NOMO-1 treated with DMSO at 0.1 percent for 48 hours (cell line): ENCODE measurements around the gene LIN28B.

ENCODE experiments used
- DNase-seq: peaks from one replicate; lab custom pipeline; 2025; ENCODE audit not compliant: unreplicated experiment; lab: John Stamatoyannopoulos, UW

LIN28B gene

DNA sequence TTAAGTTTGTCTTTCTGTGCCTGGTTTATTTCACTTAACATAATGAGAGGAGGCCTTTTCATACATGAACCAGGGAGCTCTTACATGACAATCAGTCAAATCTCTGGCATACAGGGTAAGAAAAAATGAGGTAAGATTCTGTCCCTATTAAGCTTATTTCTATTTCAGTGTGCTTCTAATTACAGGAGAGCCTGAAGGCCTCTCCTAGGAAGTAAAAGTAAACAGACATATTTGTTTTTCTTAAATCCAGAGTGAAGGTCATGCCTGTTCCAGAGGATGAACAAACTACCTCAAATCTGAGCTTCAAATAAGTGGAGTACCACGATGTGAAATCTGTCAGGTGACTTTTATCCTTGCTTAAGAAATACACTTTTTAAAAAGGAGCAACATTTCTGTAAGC is 150.3 kb downstream of the LIN28B start:
- DNase-seq = no peak

DNA sequence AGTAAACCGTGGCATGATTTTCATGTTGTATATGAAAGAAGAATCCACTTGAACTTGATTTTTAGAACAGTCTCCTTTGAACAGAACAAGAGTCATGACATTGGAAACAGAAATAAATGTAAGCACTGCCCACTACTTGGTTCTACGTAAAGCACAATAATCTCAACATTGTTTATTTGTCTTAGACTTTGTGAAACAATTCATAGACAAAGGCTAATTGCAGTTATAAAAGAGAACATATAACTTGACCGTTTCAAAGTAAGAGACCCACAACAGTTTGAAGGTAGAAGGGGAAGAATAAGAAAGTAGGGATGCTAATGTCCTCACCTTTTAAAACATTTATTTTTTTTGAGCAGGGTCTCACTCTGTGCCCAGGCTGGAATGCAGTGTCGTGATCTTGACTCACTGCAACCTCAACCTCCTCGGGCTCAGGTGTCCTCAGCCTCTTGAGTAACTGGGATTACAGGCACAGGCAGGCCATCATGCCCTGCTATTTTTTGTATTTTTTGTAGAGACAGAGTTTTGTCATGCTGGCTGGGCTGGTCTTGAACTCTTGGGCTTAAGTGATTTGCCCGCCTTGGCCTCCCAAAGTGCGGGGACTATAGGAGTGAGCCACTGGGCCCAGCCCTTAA is 151.8 kb downstream of the LIN28B start:
- DNase-seq = no peak

DNA sequence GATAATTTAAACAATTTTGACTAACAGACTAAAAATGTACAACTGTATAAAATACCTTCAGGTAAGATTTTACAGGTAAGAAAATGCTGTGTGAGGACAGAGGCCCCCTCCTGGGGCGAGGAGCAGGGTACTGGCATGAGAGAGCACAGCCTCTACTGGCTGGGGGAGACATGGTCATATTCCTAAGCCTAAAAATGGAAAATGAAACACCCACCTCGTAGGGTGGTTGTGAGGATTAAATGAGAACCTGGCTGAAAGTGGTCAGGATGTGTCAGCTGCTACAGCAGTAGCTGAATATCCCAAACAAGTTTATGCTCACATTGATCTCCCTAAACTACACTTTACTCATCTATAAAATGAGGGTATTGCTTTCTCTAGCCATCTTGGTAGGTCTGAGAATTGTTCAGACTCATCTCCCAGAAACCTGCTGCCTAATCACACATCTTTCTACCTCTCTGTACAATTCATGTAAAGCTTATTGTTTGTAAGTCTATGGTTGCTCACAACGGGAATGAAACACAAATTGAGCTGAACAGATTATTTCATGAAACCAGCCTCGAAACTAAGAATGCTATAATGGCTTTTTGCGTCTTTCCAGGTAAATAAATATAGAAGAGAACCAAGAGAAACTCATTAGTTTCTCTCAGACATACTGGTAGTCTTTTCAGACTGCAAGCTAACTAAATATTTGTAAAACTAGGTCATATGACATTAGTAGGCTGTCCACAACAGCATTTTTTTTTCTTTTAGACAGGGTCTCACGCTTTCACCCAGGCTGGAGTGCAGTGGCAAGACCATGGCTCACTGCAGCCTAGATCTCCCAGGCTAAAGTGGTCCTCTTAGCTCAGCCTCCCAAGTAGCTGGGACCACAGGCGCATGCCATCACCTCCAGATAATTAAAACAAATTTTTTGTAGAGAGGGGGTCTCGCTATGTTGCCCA is 153.3 kb downstream of the LIN28B start:
- DNase-seq = no peak

DNA sequence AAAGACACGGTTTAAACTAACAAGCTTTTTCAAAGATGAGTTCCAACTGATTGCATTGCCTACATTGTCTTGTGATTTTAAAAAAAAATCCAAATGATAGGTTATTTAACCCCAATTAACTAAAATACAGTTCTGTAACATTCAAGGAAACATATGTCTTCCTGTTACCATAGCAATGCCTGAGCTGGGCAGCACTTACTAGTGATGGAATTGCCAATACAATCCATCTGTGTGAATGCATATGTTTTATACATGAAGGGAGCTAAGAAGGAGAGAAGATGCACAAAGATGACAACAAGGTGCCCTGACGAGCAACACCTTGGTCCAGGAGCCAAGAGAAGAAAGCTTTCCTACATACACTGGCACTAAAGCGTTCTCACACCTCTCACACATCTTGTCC is 154.2 kb downstream of the LIN28B start:
- no peak for DNase-seq

DNA sequence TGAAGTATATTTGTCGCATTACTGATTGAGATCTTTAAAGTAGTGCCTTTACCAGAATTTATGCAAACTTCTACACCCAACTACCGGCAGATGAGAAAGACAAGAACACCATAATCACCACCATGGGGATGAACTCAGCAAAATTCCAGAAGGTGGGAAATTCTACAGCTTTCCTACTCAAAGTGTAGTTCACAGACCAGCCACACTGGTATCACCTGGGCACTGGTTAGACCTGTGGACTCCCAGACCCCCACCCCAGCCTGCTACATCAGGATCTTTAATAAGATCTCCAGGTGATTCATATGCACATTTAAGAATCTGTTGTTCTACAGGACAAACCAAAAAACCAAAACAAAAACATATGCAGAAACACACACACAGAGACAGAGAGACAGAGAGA is 155.0 kb downstream of the LIN28B start:
- no peak for DNase-seq

DNA sequence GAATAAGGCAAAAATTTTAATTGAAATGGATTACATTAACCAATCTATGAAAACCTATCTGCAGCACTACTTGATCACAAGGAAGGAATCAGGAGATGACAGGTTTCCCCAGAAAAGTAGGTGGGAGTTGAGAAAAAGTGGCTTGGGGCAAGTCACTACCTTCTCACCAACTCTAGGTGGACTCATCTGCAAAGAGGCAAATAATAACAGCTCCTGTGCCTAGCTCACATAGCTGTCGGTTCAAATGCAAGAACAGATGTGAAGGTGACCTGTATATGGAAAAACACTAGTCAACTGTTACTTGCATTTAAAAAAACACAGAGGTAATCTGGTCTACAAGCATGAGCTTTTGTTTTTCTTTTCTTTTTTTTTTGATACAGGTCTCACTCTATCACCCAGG is 155.7 kb downstream of the LIN28B start:
- DNase-seq = no peak

DNA sequence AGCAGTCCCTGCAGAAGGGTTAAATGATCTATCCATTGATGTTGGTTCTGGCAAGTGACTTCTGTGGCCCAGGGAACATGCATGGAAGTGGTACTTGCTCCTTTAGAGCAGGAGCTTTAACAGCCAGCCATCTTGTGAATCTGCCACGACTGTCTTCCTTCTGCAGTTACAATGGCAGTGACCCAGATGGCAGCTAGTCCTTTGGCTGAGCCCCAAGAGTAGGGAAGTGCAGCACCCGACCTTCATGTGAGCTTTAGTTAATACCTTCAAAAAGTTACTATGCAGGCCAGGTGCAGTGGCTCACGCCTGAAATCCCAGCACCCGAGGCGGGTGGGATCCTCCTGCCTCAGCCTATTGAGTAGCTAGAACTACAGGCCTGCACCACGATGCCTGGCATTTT is 156.5 kb downstream of the LIN28B start:
- no peak for DNase-seq

DNA sequence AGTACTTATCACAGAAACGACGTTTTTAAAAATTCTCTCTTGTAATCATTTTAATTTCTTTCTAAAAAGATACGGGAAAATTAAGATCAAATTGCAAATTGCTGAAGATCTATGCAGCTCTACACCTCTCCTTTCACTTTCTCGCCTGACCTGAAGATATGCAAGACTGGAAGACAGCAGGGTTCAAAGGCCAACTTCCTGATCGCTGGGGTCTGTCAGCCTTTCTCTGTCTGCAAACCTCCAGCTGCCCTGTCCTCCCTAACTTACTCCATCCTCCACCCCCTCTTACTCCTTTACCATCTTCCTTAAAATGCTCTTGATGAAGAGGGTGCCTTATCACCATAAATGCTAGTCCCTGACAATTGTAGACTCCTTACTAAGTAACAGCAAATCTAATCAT is 159.2 kb downstream of the LIN28B start:
- DNase-seq = no peak

DNA sequence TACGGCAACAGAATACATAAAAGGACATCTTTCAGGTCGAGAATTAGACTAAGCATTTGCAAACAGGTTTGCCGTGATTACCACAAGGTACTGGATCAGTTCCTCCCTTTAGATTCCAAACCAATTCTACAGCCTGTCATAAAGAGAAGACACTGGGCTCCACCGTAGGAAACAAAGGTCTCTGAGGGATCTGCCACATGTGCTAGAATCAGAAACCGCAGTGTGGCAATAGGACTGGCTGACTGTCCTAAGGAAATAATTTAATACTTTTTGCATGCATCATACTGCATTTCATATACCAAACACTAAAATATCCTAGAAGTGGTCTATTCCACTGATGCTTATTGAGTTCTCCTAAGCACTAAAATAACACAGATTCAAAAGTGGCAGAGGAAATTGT is 163.7 kb downstream of the LIN28B start:
- no peak for DNase-seq

DNA sequence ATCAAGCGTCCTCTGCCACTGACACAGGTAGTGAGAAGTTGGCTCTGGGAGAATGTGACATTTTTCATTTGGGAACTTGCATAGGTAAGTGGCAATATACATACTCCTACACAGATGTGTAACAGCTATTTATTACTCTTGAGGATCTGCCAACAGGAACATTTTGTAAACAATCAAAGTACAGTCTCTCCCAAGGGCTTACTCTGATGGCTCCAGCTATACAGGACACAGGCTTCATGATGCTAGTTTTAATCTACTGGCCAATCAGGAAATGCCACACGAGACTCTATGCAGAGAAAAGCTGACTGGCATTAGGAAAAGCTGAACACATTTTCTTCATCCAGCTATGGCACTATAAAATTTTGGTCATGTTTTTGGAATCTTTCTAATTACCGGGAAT is 165.1 kb downstream of the LIN28B start:
- DNase-seq = no peak

DNA sequence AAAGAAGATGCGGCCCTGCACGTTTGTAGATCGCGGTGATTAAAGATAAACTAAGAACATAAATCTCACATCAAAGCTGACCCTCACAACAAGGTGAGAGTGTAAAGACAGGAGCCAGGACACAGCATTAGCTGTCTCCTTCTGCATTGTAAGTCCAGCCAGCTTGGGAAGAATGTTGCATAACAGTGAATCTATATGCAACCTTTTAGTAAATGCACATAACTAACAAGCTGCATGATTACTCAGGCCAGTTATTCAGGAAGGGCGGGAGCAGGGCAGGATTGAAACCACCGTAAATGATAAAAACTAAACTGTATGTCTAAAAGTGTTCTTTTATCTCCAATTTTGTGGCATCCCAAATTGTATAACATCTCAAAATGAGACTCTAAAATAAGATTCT is 165.8 kb downstream of the LIN28B start:
- no peak for DNase-seq
